ENCODE results near the gene ABCB9.

DNA sequence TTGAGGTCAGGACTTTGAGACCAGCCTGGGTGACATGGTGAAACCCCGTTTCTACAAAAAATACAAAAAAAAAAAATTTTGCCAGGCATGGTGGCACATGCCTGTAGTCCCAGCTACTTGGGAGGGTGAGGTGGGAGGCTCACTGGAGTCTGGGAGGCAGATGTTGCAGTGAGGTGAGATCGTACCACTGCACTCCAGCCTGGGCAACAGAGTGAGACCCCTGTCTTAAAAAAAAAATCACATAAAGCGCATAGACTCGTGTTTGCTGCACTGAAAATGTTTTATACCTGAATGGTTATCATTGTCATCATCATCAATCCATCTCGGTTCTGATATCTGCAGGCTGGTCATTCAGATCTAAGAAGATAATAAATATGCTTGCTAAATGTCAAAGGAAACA is 45.6 kb downstream of the ABCB9 start:
- TF ChIP-seq, protein P1, sequence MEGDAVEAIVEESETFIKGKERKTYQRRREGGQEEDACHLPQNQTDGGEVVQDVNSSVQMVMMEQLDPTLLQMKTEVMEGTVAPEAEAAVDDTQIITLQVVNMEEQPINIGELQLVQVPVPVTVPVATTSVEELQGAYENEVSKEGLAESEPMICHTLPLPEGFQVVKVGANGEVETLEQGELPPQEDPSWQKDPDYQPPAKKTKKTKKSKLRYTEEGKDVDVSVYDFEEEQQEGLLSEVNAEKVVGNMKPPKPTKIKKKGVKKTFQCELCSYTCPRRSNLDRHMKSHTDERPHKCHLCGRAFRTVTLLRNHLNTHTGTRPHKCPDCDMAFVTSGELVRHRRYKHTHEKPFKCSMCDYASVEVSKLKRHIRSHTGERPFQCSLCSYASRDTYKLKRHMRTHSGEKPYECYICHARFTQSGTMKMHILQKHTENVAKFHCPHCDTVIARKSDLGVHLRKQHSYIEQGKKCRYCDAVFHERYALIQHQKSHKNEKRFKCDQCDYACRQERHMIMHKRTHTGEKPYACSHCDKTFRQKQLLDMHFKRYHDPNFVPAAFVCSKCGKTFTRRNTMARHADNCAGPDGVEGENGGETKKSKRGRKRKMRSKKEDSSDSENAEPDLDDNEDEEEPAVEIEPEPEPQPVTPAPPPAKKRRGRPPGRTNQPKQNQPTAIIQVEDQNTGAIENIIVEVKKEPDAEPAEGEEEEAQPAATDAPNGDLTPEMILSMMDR (IDR thresholded peaks at IDR 0.05), result no peak
- TF ChIP-seq EZH2phosphoT487 (IDR thresholded peaks at IDR 0.05), result no peak

Measured in neural progenitor cell (in vitro differentiated cells).